GM04503 (cell line): ENCODE measurements around the gene KHDC3L.
"Not testable (repeated sequence)": the region's sequence is repeated elsewhere in the genome, so short reads cannot be mapped to it uniquely, and the experiment has no call there.

ENCODE experiments used
- DNase-seq: peaks from one replicate; pipeline ENCODE4 v3.0.0-alpha.2; 2012; ENCODE audit warnings: low read depth

KHDC3L gene

GRCh38 chr6:73369563-73369962 is 7.1 kb downstream of the KHDC3L start, which contains the start of gene OOEP:
Gene OOEP (minus strand): TSS chr6:73369897. CDS start chr6:73369792, 105 bp downstream.
- no peak for DNase-seq

GRCh38 chr6:73371984-73372383 is 9.5 kb downstream of the KHDC3L start:
- DNase-seq = no peak

GRCh38 chr6:73372516-73372915 is 10.1 kb downstream of the KHDC3L start:
- no peak for DNase-seq

- no peak for DNase-seq
Observed at GRCh38 chr6:73375216-73375615, 12.8 kb downstream of the KHDC3L start.

- no peak for DNase-seq
Observed at GRCh38 chr6:73377225-73377624, 14.8 kb downstream of the KHDC3L start.

- not testable (repeated sequence) for DNase-seq
Observed at GRCh38 chr6:73381531-73381930, 19.1 kb downstream of the KHDC3L start.

- no peak for DNase-seq
Observed at GRCh38 chr6:73382462-73383113, 20.1 kb downstream of the KHDC3L start.

GRCh38 chr6:73388433-73388799 is 26.0 kb downstream of the KHDC3L start:
- DNase-seq = no peak

GRCh38 chr6:73388800-73389512 is 26.5 kb downstream of the KHDC3L start:
- DNase-seq = no peak

- no peak for DNase-seq
Observed at GRCh38 chr6:73389854-73390253, 27.4 kb downstream of the KHDC3L start.

- DNase-seq = no peak
Observed at GRCh38 chr6:73391675-73392074, 29.2 kb downstream of the KHDC3L start.

GRCh38 chr6:73392188-73392587 is 29.7 kb downstream of the KHDC3L start:
- DNase-seq = not testable (repeated sequence)

- DNase-seq = no peak
Observed at GRCh38 chr6:73393278-73393677, 30.8 kb downstream of the KHDC3L start.

GRCh38 chr6:73394577-73395354 is 32.3 kb downstream of the KHDC3L start, which contains the start of gene DDX43:
Gene DDX43 (plus strand): TSS chr6:73394828. CDS start chr6:73394906, 78 bp downstream.
- no peak for DNase-seq

GRCh38 chr6:73395875-73396274 is 33.4 kb downstream of the KHDC3L start:
- no peak for DNase-seq

GRCh38 chr6:73400656-73401055 is 38.2 kb downstream of the KHDC3L start:
- no peak for DNase-seq

GRCh38 chr6:73409395-73409794 is 46.9 kb downstream of the KHDC3L start:
- DNase-seq = no peak

GRCh38 chr6:73413102-73413501 is 50.6 kb downstream of the KHDC3L start:
- no peak for DNase-seq
